H1 (cell line): ENCODE measurements around the gene MDM4.

ENCODE experiments used
- CREB1 ChIP-seq: IDR thresholded peaks from 2 replicates; pipeline ENCODE4 v1.6.1; 2012; ENCODE audit warnings: inconsistent platforms
- CTCF ChIP-seq, 3 experiments: IDR thresholded peaks; 1 replicate in 2 of 3; 2 replicates in 1 of 3; pipeline versions ENCODE4 v1.5.1 to v1.6.1; 2011; ENCODE audit warnings: low read length in 3 of 3, mild to moderate bottlenecking in 3 of 3, inconsistent platforms in 2 of 3, low read depth in 1 of 3, moderate library complexity in 1 of 3; ENCODE audit not compliant: insufficient read depth in 1 of 3; ENCODE audit errors: control extremely low read depth in 1 of 3
- EGR1 ChIP-seq: IDR thresholded peaks from 2 replicates; pipeline ENCODE4 v1.6.1; 2011; ENCODE audit warnings: low read depth, low read length, borderline replicate concordance
- EZH2 ChIP-seq: fragments of 200-600 bp; sonication (generic); IDR thresholded peaks from 2 replicates; pipeline ENCODE4 v1.7.1; 2012; ENCODE audit warnings: low read depth, mild to moderate bottlenecking, moderate library complexity, low read length, inconsistent platforms; ENCODE audit not compliant: severe bottlenecking
- GABPA ChIP-seq: IDR thresholded peaks from 2 replicates; pipeline ENCODE4 v1.6.1; 2011; ENCODE audit warnings: mild to moderate bottlenecking, low read length, moderate library complexity, borderline replicate concordance; ENCODE audit not compliant: insufficient read depth
- JUN ChIP-seq: IDR thresholded peaks from 2 replicates; pipeline ENCODE4 v1.6.1; 2011; ENCODE audit warnings: low read depth, mild to moderate bottlenecking, improper control_type of control experiment, low read length
- POLR2AphosphoS5 ChIP-seq: IDR thresholded peaks from 2 replicates; pipeline ENCODE4 v1.6.1; 2011; ENCODE audit warnings: low read depth, low read length
- RFX5 ChIP-seq: IDR thresholded peaks from 2 replicates; pipeline ENCODE4 v1.6.1; 2011; ENCODE audit warnings: low read depth, low read length, improper control_type of control experiment, borderline replicate concordance
- SP1 ChIP-seq: IDR thresholded peaks from 2 replicates; pipeline ENCODE4 v1.6.1; 2011; ENCODE audit warnings: low read depth, low read length

- TF ChIP-seq EGR1: no peak
- TF ChIP-seq POLR2AphosphoS5: no peak
- no peak for TF ChIP-seq RFX5
- no peak for TF ChIP-seq SP1
- TF ChIP-seq EZH2: no peak
- no peak for TF ChIP-seq CTCF (IDR thresholded peaks at IDR 0.05; ENCODE audit: control extremely low read depth in 1 of 3, insufficient read depth in 1 of 3, low read depth in 1 of 3, low read length in 3 of 3)
- TF ChIP-seq GABPA: no peak
- no peak for TF ChIP-seq JUN
- TF ChIP-seq CREB1: no peak
Observed at GRCh38 chr1:204602871-204603542, 86.8 kb downstream of the MDM4 start.
